GM18508 (cell line): ENCODE results near the gene FYB1.

Source experiments
- ATAC-seq: cut with Tn5 transposase; IDR thresholded peaks from one replicate; pipeline ENCODE4 v1.9.1; 2021; ENCODE audit warnings: moderate number of reproducible peaks; ENCODE audit not compliant: insufficient read depth, unreplicated experiment

Gene FYB1

DNA sequence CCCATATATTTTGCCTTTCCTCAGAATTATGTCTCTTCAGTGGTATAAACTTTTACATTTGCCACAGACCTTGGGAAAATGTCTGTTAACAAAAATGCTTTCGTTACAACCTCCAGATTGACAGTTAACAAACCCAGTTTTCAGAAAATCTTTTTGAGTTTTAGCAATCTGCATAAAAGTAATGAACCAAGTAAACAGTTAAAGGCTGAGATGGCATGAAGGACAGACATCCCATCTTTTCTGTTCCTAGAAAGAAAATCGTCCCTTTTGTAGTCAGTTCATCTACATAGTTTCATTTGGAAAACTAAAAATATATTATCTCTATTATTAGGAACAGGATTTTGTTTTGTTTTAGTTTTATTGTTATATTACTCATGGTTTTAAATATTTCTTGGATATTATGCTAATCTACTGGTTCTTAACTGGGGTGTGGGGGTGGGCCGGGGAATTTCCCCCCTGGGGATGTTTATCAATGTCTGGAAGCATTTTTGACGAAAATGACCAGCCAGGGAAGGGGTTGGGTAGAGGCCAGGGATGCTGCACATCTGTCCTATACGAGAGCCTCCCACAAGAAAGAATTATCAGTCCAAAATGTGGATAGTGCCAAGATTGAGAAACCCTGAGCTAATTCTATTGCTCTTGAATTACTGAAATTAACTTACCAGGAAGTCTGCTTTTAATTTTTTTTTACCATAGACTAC is 11.9 kb downstream of the FYB1 start:
- ATAC-seq, result no peak

GRCh38 chr5:39206630-39207321 is 12.6 kb downstream of the FYB1 start:
- no peak for ATAC-seq

DNA sequence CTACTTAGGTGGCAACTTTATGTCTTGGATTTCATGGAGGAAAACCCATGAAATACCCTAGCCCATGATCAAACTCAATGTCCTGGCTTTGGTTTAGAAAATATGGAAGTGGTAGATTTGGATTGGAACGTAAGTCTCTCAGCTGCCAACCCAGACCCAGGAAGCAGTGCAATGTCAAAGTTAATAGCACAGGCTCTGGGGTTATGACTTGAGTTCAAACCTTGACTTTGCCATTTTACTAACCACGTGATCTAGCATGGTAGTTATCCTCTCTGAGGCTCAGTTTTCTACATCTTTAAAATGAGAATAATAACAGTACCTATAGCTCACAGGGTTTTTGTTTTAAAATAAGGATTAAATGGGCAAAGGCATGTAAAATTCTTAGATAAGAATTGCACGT is 13.8 kb downstream of the FYB1 start:
- ATAC-seq, result no peak

DNA sequence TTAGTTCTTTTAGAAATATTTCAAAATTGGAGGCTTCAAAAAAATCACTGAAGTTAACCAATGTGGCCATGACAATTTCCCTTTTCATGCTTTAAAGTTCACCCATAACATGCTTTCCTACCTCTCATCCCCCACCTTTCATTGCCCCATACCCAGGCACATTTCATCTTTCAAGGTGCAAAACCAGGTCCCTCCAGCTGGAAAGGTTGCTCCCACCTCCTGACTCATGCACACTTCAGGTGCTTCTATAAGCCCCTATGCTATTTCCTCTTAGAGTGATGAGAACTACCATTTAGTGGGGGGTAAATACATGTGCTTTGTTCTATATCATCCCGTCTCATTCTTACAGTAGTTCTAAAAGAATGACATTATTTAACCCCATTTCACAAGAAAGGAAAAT is 15.4 kb downstream of the FYB1 start:
- no peak for ATAC-seq

GRCh38 chr5:39203275-39203922 is 16.0 kb downstream of the FYB1 start:
- ATAC-seq, result no peak

DNA sequence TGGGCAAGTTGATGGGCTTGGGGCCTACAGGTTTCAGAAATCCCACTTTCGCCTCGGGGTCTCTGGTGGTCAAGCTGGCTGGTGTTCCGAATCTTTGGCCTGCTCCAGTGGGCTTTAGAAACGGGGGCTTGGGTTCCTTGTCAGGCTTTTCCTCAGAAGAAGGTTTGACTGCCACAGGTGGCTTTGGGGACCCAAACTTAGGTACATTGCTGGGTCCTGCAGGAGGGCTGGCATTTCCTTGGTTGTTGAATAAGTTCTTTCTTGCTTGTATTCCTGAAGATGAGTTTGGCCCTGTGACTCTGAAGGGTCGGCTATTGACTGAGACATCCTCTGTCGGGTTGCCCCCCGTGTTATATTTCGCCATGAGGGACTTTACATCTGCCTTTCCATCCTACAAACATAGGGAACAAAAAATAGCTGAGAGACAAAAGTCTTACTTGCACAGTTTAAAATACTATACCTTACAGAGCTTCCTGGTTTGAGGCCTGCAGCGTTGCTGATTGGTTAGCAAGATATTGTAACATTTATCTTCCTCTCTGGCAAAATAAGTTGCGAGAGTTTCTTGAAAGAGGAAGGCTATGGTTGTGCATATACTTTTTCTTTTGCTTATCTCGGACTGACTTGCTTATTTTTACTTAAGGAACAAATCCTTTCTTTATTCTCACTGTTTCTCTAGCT is 16.6 kb downstream of the FYB1 start:
- ATAC-seq, result no peak

- no peak for ATAC-seq
Observed at GRCh38 chr5:39201781-39202596, 17.4 kb downstream of the FYB1 start.

GRCh38 chr5:39201160-39201780 is 18.1 kb downstream of the FYB1 start:
- ATAC-seq, result no peak

- no peak for ATAC-seq
Observed at GRCh38 chr5:39200081-39200480, 19.3 kb downstream of the FYB1 start.

DNA sequence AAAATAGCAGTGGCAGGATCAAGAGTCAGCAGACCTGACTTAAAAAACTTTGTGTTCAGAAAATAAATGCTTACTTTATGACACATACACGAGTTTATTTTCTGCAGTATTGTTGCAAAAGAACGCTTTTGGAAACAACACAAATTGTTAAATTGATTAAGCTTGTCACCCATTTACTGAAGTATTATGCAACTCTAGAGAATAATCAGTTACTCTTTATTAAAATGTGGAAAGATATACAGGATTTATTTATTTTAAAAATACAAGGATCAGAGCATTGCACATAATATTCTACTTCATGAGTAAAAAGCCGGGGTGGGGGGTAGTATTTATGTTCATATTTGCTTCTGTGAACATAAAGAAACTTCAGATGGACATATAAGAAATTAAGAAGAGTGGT is 20.0 kb downstream of the FYB1 start:
- ATAC-seq, result no peak

DNA sequence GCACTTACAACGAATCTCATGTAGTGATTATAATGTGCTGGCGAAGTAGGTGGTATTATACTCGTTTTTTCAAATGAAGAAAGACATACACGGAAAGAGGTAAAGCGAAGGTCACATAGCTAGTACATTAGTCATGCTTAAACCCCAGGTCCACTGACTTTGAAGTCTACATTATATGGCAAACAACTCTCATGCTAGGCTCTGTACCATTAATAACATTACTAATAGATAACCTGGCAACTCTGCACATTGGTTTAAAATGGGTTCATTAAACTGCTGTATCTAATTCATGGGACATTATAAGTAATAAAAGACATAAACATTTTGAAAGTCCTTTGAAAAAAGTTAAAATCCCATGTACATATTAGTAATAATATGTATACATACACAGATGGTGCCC is 21.2 kb downstream of the FYB1 start:
- no peak for ATAC-seq

GRCh38 chr5:39197556-39197955 is 21.8 kb downstream of the FYB1 start:
- no peak for ATAC-seq

- no peak for ATAC-seq
Observed at GRCh38 chr5:39195198-39195826, 24.1 kb downstream of the FYB1 start.

- no peak for ATAC-seq
Observed at GRCh38 chr5:39194466-39195136, 24.8 kb downstream of the FYB1 start.

- no peak for ATAC-seq
Observed at GRCh38 chr5:39193553-39194465, 25.6 kb downstream of the FYB1 start.

DNA sequence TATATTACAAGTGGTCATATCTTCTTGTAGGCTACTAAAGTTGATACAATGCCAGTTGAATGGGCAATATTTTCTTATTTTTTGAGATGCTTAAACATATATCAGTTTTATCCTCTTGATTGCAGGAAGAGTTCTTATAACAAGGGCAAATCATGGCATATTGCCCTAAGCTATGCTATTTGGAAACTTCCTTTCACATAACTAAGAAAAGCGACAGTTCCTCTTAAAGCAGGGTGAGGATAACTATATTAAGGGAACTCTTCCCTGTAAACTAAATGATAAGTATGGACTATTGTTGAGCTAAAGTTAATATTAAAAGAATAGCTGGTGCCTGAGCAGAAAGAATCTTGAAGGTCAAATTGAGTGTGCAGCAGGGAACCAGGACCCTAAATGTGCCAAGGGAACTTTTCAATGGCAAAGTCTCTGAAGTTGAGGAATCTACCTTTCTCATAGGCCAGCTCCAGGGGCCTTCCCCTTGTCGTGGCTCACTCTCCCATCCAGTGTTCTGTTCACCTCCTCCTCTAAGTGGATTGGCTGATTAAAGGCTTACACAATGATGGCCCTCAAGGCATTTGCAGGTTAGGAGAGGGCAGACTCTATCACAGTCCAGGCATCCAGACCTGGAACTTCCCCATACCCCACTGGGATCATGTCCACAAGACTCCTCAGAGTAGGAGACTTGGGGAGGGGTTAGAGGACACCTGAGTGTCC is 26.8 kb downstream of the FYB1 start:
- no peak for ATAC-seq

- no peak for ATAC-seq
Observed at GRCh38 chr5:39191216-39191615, 28.1 kb downstream of the FYB1 start.
